SK-N-SH (cell line): ENCODE results near the gene LRRN4CL. TPM values are rescaled to one million over a fixed set of nuclear protein-coding genes. Genes with fewer than 3 reads are reported as not detected.

Experiments used
- CTCF ChIA-PET: fragments of 300-600, 350-600 bp; formaldehyde crosslinking; extraction: SDS; loops from one replicate; lab custom pipeline; 2021; lab: Yijun Ruan, JAX
- POLR2A ChIA-PET: fragments of 350-600 bp; sonication (Branson Sonifier 250); formaldehyde crosslinking; extraction: SDS; loops from one replicate; lab custom pipeline; 2020; ENCODE audit warnings: antibody characterized with exemption, inconsistent platforms; lab: Yijun Ruan, JAX
- DNase-seq: peaks from one replicate; pipeline ENCODE4 v3.0.0; 2012
- H2AFZ ChIP-seq: fragments of 200-600 bp; sonication (generic); 2 replicates; pipeline ENCODE4 v1.8.1; 2016; ENCODE audit warnings: antibody characterized with exemption, mild to moderate bottlenecking, low read depth
- H3F3A ChIP-seq: fragments of 200-600 bp; sonication (generic); replicated peaks from 2 replicates; pipeline ENCODE3; 2016; ENCODE audit warnings: antibody characterized with exemption, mild to moderate bottlenecking; ENCODE audit not compliant: insufficient read depth
- H3K27ac ChIP-seq, 2 experiments: fragments of 200-500 bp in 1 of 2; fragments of 200-600 bp in 1 of 2; sonication (Bioruptor generic) in 1 of 2; sonication (generic), shearing (Covaris generic) in 1 of 2; 2 replicates each; pipeline versions ENCODE4 v1.5.1 to v1.6.1; 2014 to 2016; ENCODE audit warnings: low read depth in 2 of 2, inconsistent platforms in 1 of 2, low read length in 1 of 2, mild to moderate bottlenecking in 1 of 2, mixed read lengths in 1 of 2
- H3K27me3 ChIP-seq: fragments of 200-600 bp; sonication (generic), shearing (Covaris generic); 2 replicates; pipeline ENCODE4 v1.6.1; 2016; ENCODE audit warnings: mixed run types; ENCODE audit not compliant: insufficient read depth
- H3K36me3 ChIP-seq, 2 experiments: fragments of 200-500 bp in 1 of 2; fragments of 200-600 bp in 1 of 2; sonication (Bioruptor generic) in 1 of 2; sonication (generic) in 1 of 2; replicated peaks in 1 of 2; 2 replicates each; pipeline versions ENCODE3 to v1.5.1; 2014 to 2016; ENCODE audit warnings: low read length in 1 of 2, mild to moderate bottlenecking in 1 of 2; ENCODE audit not compliant: insufficient read depth in 2 of 2, control insufficient read depth in 1 of 2
- H3K4me1 ChIP-seq, 2 experiments: fragments of 200-500 bp in 1 of 2; fragments of 200-600 bp in 1 of 2; sonication (Bioruptor generic) in 1 of 2; sonication (generic), shearing (Covaris generic) in 1 of 2; 2 replicates each; pipeline versions ENCODE4 v1.5.1 to v1.6.1; 2014 to 2016; ENCODE audit warnings: low read depth in 1 of 2, low read length in 1 of 2, mixed run types in 1 of 2; ENCODE audit not compliant: insufficient read depth in 2 of 2, control insufficient read depth in 1 of 2
- H3K4me2 ChIP-seq: fragments of 200-600 bp; sonication (generic), shearing (Covaris generic); 2 replicates; pipeline ENCODE4 v1.6.1; 2017; ENCODE audit warnings: mixed run types
- H3K4me3 ChIP-seq, 2 experiments: fragments of 200-500 bp in 1 of 2; fragments of 200-600 bp in 1 of 2; sonication (Bioruptor generic) in 1 of 2; sonication (generic), shearing (Covaris generic) in 1 of 2; 2 replicates each; pipeline versions ENCODE4 v1.5.1 to v1.8.1; 2014 to 2016; ENCODE audit warnings: low read depth in 2 of 2, inconsistent platforms in 1 of 2, low read length in 1 of 2, mild to moderate bottlenecking in 1 of 2, mixed read lengths in 1 of 2, moderate library complexity in 1 of 2
- H3K79me2 ChIP-seq: fragments of 200-600 bp; sonication (generic); 2 replicates; pipeline ENCODE4 v1.8.1; 2017; ENCODE audit warnings: mild to moderate bottlenecking; ENCODE audit not compliant: insufficient read depth
- H3K9ac ChIP-seq: fragments of 200-600 bp; sonication (generic); 2 replicates; pipeline ENCODE4 v1.6.1; 2017; ENCODE audit warnings: mixed run types
- H3K9me2 ChIP-seq: fragments of 200-600 bp; sonication (generic); 2 replicates; pipeline ENCODE4 v1.6.1; 2017; ENCODE audit warnings: mixed run types
- H3K9me3 ChIP-seq: fragments of 200-600 bp; sonication (generic); 2 replicates; pipeline ENCODE4 v1.6.1; 2017; ENCODE audit warnings: mixed run types, mild to moderate bottlenecking, moderate library complexity
- H4K20me1 ChIP-seq: fragments of 200-600 bp; sonication (generic); 2 replicates; pipeline ENCODE4 v1.6.1; 2017; ENCODE audit warnings: mild to moderate bottlenecking, mixed run types; ENCODE audit not compliant: insufficient read depth
- CHD2 ChIP-seq: fragments of 150-350 bp; IDR thresholded peaks from 2 replicates; pipeline ENCODE4 v1.6.1; 2018; ENCODE audit warnings: low read length; ENCODE audit not compliant: partially characterized antibody
- EP300 ChIP-seq, 2 experiments: IDR thresholded peaks; 2 replicates each; pipeline versions ENCODE4 v1.4.0 to v1.6.1; 2012; ENCODE audit warnings: borderline replicate concordance in 1 of 2, low read depth in 1 of 2, low read length in 1 of 2
- FOXJ3 ChIP-seq: sonication (generic); formaldehyde crosslinking; IDR thresholded peaks from 2 replicates; pipeline ENCODE4 v1.5.1; 2020; ENCODE audit warnings: mild to moderate bottlenecking, missing genetic modification reagents
- GABPA ChIP-seq: IDR thresholded peaks from 2 replicates; pipeline ENCODE4 v1.4.0; 2012; ENCODE audit warnings: low read depth, mild to moderate bottlenecking
- NFIC ChIP-seq: IDR thresholded peaks from 2 replicates; pipeline ENCODE4 v1.4.0; 2012; ENCODE audit warnings: borderline replicate concordance
- NRF1 ChIP-seq: IDR thresholded peaks from 2 replicates; pipeline ENCODE4 v1.6.1; 2012; ENCODE audit warnings: low read depth, mild to moderate bottlenecking, low read length
- POLR2AphosphoS5 ChIP-seq: IDR thresholded peaks from 2 replicates; pipeline ENCODE4 v1.6.1; 2012; ENCODE audit warnings: low read depth, low read length
- SIN3A ChIP-seq: IDR thresholded peaks from 2 replicates; pipeline ENCODE4 v1.6.1; 2012; ENCODE audit warnings: low read depth, mild to moderate bottlenecking, low read length, moderate library complexity, borderline replicate concordance
- TAF1 ChIP-seq: IDR thresholded peaks from 2 replicates; pipeline ENCODE4 v1.6.1; 2012; ENCODE audit warnings: low read depth, mild to moderate bottlenecking, low read length, moderate library complexity, borderline replicate concordance
- TCF12 ChIP-seq: IDR thresholded peaks from 2 replicates; pipeline ENCODE4 v1.4.0; 2012
- WGBS: methylation state at CpG from one replicate; pipeline ENCODE4 v1.1.6; 2017; ENCODE audit warnings: low lambda C conversion rate; 5-methylcytosine and 5-hydroxymethylcytosine counted together
- polyA plus RNA-seq, 3 experiments: library from polyadenylated mRNA; depleted of rRNA; stranded (reverse); fragments of >200 nt; gene quantifications; 2 replicates each; pipeline ENCODE4 v1.2.3, GENCODE V29; 2012
- TF ChIP-seq, protein P1 (sequence below): IDR thresholded peaks from 2 replicates; pipeline ENCODE4 v1.6.1; 2012; ENCODE audit warnings: mild to moderate bottlenecking, low read depth, low read length, moderate library complexity
- TF ChIP-seq, protein P2 (sequence below): IDR thresholded peaks from 2 replicates; pipeline ENCODE4 v1.4.0; 2012; ENCODE audit warnings: low read depth, borderline replicate concordance
- TF ChIP-seq, protein P3 (sequence below): IDR thresholded peaks from 2 replicates; pipeline ENCODE4 v1.4.0; 2012; ENCODE audit warnings: low read depth
- TF ChIP-seq, protein P4 (sequence below): fragments of 200-600 bp; sonication (generic); IDR thresholded peaks from 2 replicates; pipeline ENCODE4 v1.6.1; 2017; ENCODE audit warnings: antibody characterized with exemption, mild to moderate bottlenecking, moderate library complexity
- TF ChIP-seq, protein P5 (sequence below): fragments of 150-350 bp; IDR thresholded peaks from 2 replicates; pipeline ENCODE4 v1.6.1; 2016; ENCODE audit warnings: mild to moderate bottlenecking, low read depth, low read length

Gene LRRN4CL
- 0.08 and 0.10 TPM in 2 replicates for polyA plus RNA-seq (2012; rRNA removed)
- 0.06 and 0.07 TPM in 2 replicates for polyA plus RNA-seq (2012; cell fraction: cytosol; rRNA removed)
- polyA plus RNA-seq (2012; cell fraction: nucleus; rRNA removed) = 0.27 and 0.39 TPM in 2 replicates

DNA sequence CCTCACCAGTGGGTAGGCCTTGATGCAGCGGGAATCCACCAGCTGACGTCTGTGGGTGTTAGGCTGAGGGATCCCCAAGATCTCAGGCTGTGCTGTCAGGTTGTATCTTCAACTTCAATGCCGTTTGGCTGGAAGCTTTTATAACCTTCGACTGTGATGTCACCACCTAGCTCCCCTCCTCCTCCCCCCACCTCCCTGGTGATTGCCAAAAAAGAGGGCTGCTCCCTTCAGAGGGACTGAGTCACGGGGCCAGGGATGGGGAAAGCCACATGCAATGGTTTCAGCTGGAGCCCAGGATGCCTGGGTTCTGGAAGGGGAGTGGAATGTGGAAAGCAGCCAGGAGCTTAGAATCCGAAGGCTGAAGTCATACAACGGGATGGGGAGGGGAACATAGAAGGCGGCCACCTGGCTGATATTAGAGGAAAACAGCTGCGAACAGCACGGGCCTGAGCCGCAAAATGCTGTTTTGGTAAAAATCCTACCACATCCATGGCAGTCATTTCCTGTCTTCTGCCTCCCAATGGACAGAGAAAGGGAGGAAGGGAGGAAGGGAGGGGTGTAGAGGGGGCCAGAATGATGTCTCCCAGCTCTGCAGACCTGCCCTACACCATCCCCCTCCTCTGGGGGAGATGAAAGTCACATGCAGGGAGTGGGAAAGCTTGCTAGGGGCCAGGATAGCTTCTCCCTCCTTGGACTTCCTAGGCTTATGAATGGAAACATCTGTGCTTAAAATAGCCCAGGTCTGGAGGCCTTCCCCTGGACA lies at the start of gene LRRN4CL:
TSS of gene LRRN4CL (minus strand) at position 110 of the 763 bp plus-strand sequence. CDS start 1,022 bp downstream, outside the sequence.
- Histone ChIP-seq H3K27ac (no peak within 1 kb of the TSS), H3K79me2 (no peaks in the 10 kb centered on the region), H3K27me3 (no peaks in the 10 kb centered on the region), H3K36me3 (peaks cover 19 to 30% of the 10 kb centered on the region in 2 experiments), H3K9me2 (no peaks in the 10 kb centered on the region), H3F3A (peaks cover 7% of the 10 kb centered on the region), H3K4me2 (no peak within 1 kb of the TSS), H3K9ac (no peak within 1 kb of the TSS), H3K4me3 (no peak within 1 kb of the TSS), H4K20me1 (no peaks in the 10 kb centered on the region), H2AFZ (no peak within 1 kb of the TSS), H3K9me3 (no peaks in the 10 kb centered on the region), H3K4me1 (peaks cover 0 to 9% of the 10 kb centered on the region in 2 experiments; a peak in 3 of 4 replicates)
- CTCF ChIA-PET = interaction anchor here (0.7 to 2.3 kb wide), 4 partner anchors 9 to 295 kb away, joined by 3 to 8 read pairs (median 6); no protein-coding TSS in a partner anchor
- 70% methylated on average over 11 of the region's 11 CpGs for WGBS
- POLR2A ChIA-PET = interaction anchor here (1.4 to 1.9 kb wide), 2 partner anchors 18 to 24 kb away, joined by 3 to 12 read pairs; partner anchors contain the start of genes C11orf98, CSKMT and UQCC3
- peak; percentile 27 for DNase-seq
- TF ChIP-seq, protein P1, sequence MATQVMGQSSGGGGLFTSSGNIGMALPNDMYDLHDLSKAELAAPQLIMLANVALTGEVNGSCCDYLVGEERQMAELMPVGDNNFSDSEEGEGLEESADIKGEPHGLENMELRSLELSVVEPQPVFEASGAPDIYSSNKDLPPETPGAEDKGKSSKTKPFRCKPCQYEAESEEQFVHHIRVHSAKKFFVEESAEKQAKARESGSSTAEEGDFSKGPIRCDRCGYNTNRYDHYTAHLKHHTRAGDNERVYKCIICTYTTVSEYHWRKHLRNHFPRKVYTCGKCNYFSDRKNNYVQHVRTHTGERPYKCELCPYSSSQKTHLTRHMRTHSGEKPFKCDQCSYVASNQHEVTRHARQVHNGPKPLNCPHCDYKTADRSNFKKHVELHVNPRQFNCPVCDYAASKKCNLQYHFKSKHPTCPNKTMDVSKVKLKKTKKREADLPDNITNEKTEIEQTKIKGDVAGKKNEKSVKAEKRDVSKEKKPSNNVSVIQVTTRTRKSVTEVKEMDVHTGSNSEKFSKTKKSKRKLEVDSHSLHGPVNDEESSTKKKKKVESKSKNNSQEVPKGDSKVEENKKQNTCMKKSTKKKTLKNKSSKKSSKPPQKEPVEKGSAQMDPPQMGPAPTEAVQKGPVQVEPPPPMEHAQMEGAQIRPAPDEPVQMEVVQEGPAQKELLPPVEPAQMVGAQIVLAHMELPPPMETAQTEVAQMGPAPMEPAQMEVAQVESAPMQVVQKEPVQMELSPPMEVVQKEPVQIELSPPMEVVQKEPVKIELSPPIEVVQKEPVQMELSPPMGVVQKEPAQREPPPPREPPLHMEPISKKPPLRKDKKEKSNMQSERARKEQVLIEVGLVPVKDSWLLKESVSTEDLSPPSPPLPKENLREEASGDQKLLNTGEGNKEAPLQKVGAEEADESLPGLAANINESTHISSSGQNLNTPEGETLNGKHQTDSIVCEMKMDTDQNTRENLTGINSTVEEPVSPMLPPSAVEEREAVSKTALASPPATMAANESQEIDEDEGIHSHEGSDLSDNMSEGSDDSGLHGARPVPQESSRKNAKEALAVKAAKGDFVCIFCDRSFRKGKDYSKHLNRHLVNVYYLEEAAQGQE = no peak
- peak; percentile 51; the same call in 1 of the 2 replicates for TF ChIP-seq NFIC
- peak; percentile 40; the same call in 1 of the 2 replicates for TF ChIP-seq TCF12
- TF ChIP-seq POLR2AphosphoS5 = peak; percentile 28; the same call in 1 of the 2 replicates

DNA sequence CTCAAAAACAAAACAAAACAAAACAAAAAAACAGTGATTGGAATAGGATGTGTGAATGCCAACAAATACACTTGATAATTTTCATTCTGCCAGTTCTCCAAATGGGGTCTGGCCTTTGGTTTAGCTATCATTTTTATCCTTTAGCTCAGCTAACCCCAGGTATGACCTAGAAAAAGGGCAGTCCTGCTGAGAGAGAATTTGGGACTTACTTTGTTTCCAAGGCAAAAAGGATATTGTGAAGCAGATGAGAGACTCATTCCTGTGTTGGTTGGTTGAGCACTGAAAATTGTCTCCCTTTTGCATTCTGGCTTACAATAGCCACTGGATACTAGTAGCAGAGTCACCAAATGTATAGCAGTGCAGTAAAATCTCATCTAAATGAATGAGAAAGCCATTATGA lies 47.9 kb upstream of the LRRN4CL start:
- peaks cover 33% of the 10 kb centered on the region for H3K79me2 ChIP-seq
- H3K4me1 ChIP-seq = no peaks in the 10 kb centered on the region
- peaks cover 37% of the 10 kb centered on the region for H3F3A ChIP-seq
- no peaks in the 10 kb centered on the region for H3K9me3 ChIP-seq
- no peak overlapping the region for H3K4me3 ChIP-seq
- CTCF ChIA-PET = interaction anchor here (1.2 kb wide), 1 partner anchor 49 kb away, joined by 5 read pairs; no protein-coding TSS in a partner anchor
- no peak for DNase-seq
- no peaks in the 10 kb centered on the region for H3K9me2 ChIP-seq
- H4K20me1 ChIP-seq = no peaks in the 10 kb centered on the region
- peaks cover 23 to 49% of the 10 kb centered on the region in 2 experiments for H3K36me3 ChIP-seq
- H3K4me2 ChIP-seq = no peak overlapping the region
- no peak overlapping the region for H3K9ac ChIP-seq
- H3K27me3 ChIP-seq = no peaks in the 10 kb centered on the region
- H3K27ac ChIP-seq = no peak overlapping the region
- H2AFZ ChIP-seq = no peak overlapping the region
- POLR2A ChIA-PET = interaction anchor here (1.4 kb wide), 1 partner anchor 50 kb away, joined by 3 read pairs; the partner anchor contains the start of gene TMEM179B
- TF ChIP-seq CHD2 (no peak), TAF1 (no peak), FOXJ3 (CRISPR knock-in tag) (no peak), NFIC (no peak), POLR2AphosphoS5 (no peak), SIN3A (no peak), NRF1 (no peak), EP300 (IDR thresholded peaks at IDR 0.05; ENCODE audit: borderline replicate concordance in 1 of 2, low read depth in 1 of 2, low read length in 1 of 2) (no peak), GABPA (no peak)
- TF ChIP-seq, protein P2, sequence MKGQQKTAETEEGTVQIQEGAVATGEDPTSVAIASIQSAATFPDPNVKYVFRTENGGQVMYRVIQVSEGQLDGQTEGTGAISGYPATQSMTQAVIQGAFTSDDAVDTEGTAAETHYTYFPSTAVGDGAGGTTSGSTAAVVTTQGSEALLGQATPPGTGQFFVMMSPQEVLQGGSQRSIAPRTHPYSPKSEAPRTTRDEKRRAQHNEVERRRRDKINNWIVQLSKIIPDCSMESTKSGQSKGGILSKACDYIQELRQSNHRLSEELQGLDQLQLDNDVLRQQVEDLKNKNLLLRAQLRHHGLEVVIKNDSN = no peak
- TF ChIP-seq, protein P3, sequence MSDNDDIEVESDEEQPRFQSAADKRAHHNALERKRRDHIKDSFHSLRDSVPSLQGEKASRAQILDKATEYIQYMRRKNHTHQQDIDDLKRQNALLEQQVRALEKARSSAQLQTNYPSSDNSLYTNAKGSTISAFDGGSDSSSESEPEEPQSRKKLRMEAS = no peak
- TF ChIP-seq, protein P4, sequence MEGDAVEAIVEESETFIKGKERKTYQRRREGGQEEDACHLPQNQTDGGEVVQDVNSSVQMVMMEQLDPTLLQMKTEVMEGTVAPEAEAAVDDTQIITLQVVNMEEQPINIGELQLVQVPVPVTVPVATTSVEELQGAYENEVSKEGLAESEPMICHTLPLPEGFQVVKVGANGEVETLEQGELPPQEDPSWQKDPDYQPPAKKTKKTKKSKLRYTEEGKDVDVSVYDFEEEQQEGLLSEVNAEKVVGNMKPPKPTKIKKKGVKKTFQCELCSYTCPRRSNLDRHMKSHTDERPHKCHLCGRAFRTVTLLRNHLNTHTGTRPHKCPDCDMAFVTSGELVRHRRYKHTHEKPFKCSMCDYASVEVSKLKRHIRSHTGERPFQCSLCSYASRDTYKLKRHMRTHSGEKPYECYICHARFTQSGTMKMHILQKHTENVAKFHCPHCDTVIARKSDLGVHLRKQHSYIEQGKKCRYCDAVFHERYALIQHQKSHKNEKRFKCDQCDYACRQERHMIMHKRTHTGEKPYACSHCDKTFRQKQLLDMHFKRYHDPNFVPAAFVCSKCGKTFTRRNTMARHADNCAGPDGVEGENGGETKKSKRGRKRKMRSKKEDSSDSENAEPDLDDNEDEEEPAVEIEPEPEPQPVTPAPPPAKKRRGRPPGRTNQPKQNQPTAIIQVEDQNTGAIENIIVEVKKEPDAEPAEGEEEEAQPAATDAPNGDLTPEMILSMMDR = no peak
- TF ChIP-seq, protein P5, sequence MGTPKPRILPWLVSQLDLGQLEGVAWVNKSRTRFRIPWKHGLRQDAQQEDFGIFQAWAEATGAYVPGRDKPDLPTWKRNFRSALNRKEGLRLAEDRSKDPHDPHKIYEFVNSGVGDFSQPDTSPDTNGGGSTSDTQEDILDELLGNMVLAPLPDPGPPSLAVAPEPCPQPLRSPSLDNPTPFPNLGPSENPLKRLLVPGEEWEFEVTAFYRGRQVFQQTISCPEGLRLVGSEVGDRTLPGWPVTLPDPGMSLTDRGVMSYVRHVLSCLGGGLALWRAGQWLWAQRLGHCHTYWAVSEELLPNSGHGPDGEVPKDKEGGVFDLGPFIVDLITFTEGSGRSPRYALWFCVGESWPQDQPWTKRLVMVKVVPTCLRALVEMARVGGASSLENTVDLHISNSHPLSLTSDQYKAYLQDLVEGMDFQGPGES = no peak
